ENCODE results near the gene DDX5. TPM values are rescaled to one million over a fixed set of nuclear protein-coding genes. Genes with fewer than 3 reads are reported as not detected.

Gene DDX5
- total RNA-seq, 2 donors from 2014 or later = 369 to 444 TPM

- TF ChIP-seq CTCF (IDR thresholded peaks at IDR 0.05) = no peak
- intact Hi-C loops (cut with DNase I) = no loop called here
These were observed 3.1 kb upstream of the DDX5 start for GRCh38 chr17:64509179-64509578.

GRCh38 chr17:64508683-64509082 is 2.6 kb upstream of the DDX5 start:
- intact Hi-C loops (cut with DNase I) = no loop called here
- Histone ChIP-seq H3K4me3 (no peak overlapping the region), H3K27ac (no peak overlapping the region), H3K36me3 (peaks cover under 1% of the 10 kb centered on the region), H3K4me1 (peaks cover 5% of the 10 kb centered on the region), H3K27me3 (no peaks in the 10 kb centered on the region), H3K9ac (ENCODE audit: low read depth in 2 of 2, low read length in 2 of 2) (no peak overlapping the region), H3K9me3 (no peaks in the 10 kb centered on the region)
- TF ChIP-seq CTCF (IDR thresholded peaks at IDR 0.05) = no peak
- DNase-seq = no peak

More at GRCh38 chr17:64509179-64509578, 3.1 kb upstream of the DDX5 start:
- H3K9ac ChIP-seq (ENCODE audit: low read depth in 2 of 2, low read length in 2 of 2) = no peak overlapping the region
- H3K4me3 ChIP-seq = no peak overlapping the region
- no peaks in the 10 kb centered on the region for H3K36me3 ChIP-seq
- H3K4me1 ChIP-seq = no peaks in the 10 kb centered on the region
- H3K27me3 ChIP-seq = no peaks in the 10 kb centered on the region
- no peak for DNase-seq
- H3K27ac ChIP-seq = no peak overlapping the region
- H3K9me3 ChIP-seq = no peaks in the 10 kb centered on the region

- Histone ChIP-seq H3K36me3 (peaks cover 13% of the 10 kb centered on the region), H3K9me3 (no peaks in the 10 kb centered on the region), H3K27me3 (no peaks in the 10 kb centered on the region), H3K4me3 (peak overlapping the region; percentile 89), H3K27ac (peak overlapping the region; percentile 98), H3K4me1 (peaks cover 8% of the 10 kb centered on the region), H3K9ac (ENCODE audit: low read depth in 2 of 2, low read length in 2 of 2) (peak overlapping the region; percentile 90 to 91)
- peak; percentile 24 for TF ChIP-seq CTCF (IDR thresholded peaks at IDR 0.05)
- peak; percentile 44 for DNase-seq
- intact Hi-C loops (cut with DNase I) = no loop called here
These were observed 1.3 kb upstream of the DDX5 start for GRCh38 chr17:64507413-64507782.

DNA sequence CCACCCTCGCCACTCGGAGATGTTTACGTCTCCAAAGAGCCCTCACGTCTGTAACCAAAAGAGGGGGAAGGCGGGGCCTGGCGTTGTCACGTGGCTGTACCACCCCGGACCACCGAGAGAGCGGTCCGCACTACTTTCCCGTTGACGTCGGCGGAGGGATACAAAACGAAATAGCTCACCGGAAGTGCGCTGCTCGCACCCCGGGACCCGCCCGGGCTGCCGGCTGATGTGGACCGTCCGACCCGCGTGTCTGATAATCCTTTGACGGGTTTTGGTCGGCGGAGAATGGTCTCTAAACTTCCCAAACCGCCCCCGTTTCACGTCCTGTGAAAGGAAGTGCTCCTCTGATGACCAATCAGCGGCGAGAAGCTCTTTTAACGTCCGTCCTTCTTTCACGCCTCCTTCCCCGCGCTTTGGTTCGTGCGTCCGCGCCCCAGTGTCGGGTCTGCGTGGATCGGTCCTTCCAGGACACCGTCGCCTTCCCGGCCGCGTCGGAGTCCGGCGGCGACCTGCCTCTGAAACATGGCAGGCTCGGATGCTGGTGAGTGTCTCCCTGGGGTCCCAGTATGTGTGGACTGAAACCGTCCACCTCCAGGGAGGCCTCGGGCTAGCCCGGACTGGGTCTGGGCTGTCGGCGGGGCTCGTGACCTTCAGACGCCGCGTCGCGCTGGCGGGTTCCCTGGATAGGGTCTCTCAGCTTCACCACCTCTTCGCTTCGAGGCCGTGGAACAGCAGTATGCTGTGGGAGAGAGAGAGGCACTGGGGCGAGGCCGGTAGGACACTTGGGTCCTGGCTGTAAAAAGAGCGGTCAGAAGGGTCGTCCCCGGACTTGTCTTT is 705 bp upstream of the DDX5 start, which contains the start of gene CEP95:
TSS of gene CEP95 (plus strand) at position 402 of the 837 bp plus-strand sequence. CDS start at position 523, 121 bp downstream.
- Histone ChIP-seq H3K36me3 (peaks cover 18% of the 10 kb centered on the region), H3K9ac (ENCODE audit: low read depth in 2 of 2, low read length in 2 of 2) (peak within 1 kb of the TSS; percentile 98 to 99), H3K27ac (peak within 1 kb of the TSS; percentile 98), H3K9me3 (no peaks in the 10 kb centered on the region), H3K27me3 (no peaks in the 10 kb centered on the region), H3K4me1 (peaks cover 8% of the 10 kb centered on the region), H3K4me3 (peak within 1 kb of the TSS; percentile 89)
- DNase-seq = peak; percentile 95
- no peak for TF ChIP-seq CTCF (IDR thresholded peaks at IDR 0.05)
- intact Hi-C loops (cut with DNase I) = no loop called here

DNA sequence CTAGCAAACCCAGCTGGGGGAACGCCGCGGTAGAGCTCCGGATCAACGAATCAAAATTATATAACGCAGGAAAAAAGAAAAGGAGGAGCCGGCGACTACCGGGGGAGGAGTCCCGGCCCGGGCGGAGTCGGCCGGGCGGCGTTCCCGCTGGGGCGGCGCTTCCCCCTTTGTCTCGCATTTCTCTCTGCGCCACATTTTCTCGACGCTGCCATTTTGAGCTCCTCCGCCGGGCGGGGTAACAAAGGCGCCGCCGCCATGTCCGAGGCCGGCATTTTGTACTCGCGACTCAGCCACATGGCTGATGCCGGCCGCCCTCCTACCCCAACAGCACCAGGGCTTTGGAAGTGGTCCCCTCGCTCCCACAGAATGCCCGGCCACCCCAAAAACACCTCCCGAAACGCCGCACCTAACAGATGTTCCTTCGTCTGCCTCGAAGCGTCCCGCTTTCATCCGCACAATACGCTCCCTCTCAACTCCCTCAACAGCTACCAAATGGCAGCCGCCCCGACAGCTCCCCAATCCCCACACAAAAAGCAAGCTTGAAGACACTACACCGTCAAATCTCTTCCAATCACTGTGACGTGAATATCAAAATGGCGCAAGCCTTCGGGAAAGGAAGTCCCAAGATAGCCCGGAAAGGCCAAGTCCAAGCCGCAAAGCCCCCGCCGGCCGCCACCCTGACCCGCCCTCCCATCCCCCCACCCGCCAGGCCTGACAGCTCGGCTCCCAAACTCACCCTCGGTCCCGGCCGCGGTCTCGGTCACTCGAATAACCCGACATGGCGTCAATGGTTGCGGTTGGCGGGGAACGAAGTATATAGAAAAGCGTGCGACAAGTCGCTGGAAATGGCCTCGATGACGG is 519 bp downstream of the DDX5 start:
- peaks cover 8% of the 10 kb centered on the region for H3K4me1 ChIP-seq
- peak; percentile 92 for DNase-seq
- peaks cover 29% of the 10 kb centered on the region for H3K36me3 ChIP-seq
- intact Hi-C loops (cut with DNase I) = no loop called here
- peak overlapping the region; percentile 89 for H3K4me3 ChIP-seq
- no peak for TF ChIP-seq CTCF (IDR thresholded peaks at IDR 0.05)
- H3K9ac ChIP-seq (ENCODE audit: low read depth in 2 of 2, low read length in 2 of 2) = peak overlapping the region; percentile 98 to 99
- peak overlapping the region; percentile 98 for H3K27ac ChIP-seq
- no peaks in the 10 kb centered on the region for H3K9me3 ChIP-seq
- no peaks in the 10 kb centered on the region for H3K27me3 ChIP-seq

Measured in colonic mucosa (tissue), 4 donors.